Kidney (tissue), 14 donors: ENCODE measurements around the gene C11orf65. TPM values are rescaled to one million over a fixed set of nuclear protein-coding genes. Genes with fewer than 3 reads are reported as not detected.

Experiments used
- DNase-seq, 5 donors: peaks; one replicate each; pipeline ENCODE4 v3.0.0-alpha.2; 2013 to 2020
- FAIRE-seq: peaks from 2 replicates; lab custom pipeline; 2012; peaks lifted over from hg19 to GRCh38; lab: Jason Lieb, UNC
- H3K27ac ChIP-seq, 2 donors: one replicate each; pipeline ENCODE4 v1.7.0; 2013; ENCODE audit warnings: low read depth in 2 of 2, low read length in 2 of 2, inconsistent platforms in 1 of 2
- H3K27me3 ChIP-seq: one replicate; pipeline ENCODE4 v1.7.1; 2013; ENCODE audit warnings: low read length, inconsistent platforms; ENCODE audit not compliant: control insufficient read depth, insufficient read depth
- H3K36me3 ChIP-seq, 3 donors: one replicate each; pipeline versions ENCODE4 v1.7.0 to v1.7.1; 2013; ENCODE audit warnings: low read length in 3 of 3, control low read depth in 1 of 3, inconsistent platforms in 1 of 3; ENCODE audit not compliant: insufficient read depth in 3 of 3, control insufficient read depth in 2 of 3
- H3K4me1 ChIP-seq, 3 donors: one replicate each; pipeline versions ENCODE4 v1.7.0 to v1.7.1; 2013; ENCODE audit warnings: low read length in 3 of 3, inconsistent platforms in 1 of 3, low read depth in 1 of 3; ENCODE audit not compliant: control insufficient read depth in 2 of 3, insufficient read depth in 2 of 3
- H3K4me3 ChIP-seq, 3 donors: one replicate each; pipeline versions ENCODE4 v1.7.0 to v1.8.1; 2013; ENCODE audit warnings: low read length in 3 of 3, control low read depth in 1 of 3, inconsistent platforms in 1 of 3
- H3K9ac ChIP-seq, 3 donors: one replicate each; pipeline versions ENCODE4 v1.7.0 to v1.7.1; 2013; ENCODE audit warnings: low read length in 3 of 3, control low read depth in 1 of 3, inconsistent platforms in 1 of 3
- H3K9me3 ChIP-seq, 3 donors: one replicate each; pipeline versions ENCODE4 v1.7.0 to v1.7.1; 2013; ENCODE audit warnings: low read length in 3 of 3, control low read depth in 1 of 3, inconsistent platforms in 1 of 3; ENCODE audit not compliant: control insufficient read depth in 2 of 3, insufficient read depth in 1 of 3
- intact Hi-C: fragments of 100-400 bp; cut with DNase I; formaldehyde crosslinking; loops from one replicate; pipeline ENCODE4 v1.11.1; 2022
- polyA plus RNA-seq: library from polyadenylated mRNA; stranded (reverse); fragments of 350-450 nt; fragmentation: Illumina TruSeq; extraction: RNeasy Lipid Tissue Mini Kit (QIAGEN cat#74804); gene quantifications from one replicate; pipeline ENCODE4 v1.2.3, GENCODE V29; 2014; ENCODE audit warnings: low read depth, low replicate concordance; ENCODE audit not compliant: insufficient read depth
- total RNA-seq: library from RNA; stranded (reverse); fragmentation: NEBNext Ultra II Directional; extraction: Animal tissue kit (Norgen Biotek cat#: 25700); gene quantifications from one replicate; pipeline ENCODE4 v1.2.1, GENCODE V29; 2021
- TF ChIP-seq, protein P1 (sequence below): IDR thresholded peaks from 3 replicates; pipeline ENCODE4 v1.5.1; 2012; ENCODE audit warnings: mild to moderate bottlenecking, moderate library complexity, borderline replicate concordance; ENCODE audit not compliant: insufficient read depth; ENCODE audit errors: extremely low read depth
- donor health status: control.
- donor health status: control.
- donor health status: control.
- donor health status: control.
- donor health status: control.
- donor health status: DM: yes; HTN: yes; CAD: no.
- donor health status: Normal renal cell carcinoma (clear cell type).

Gene C11orf65
- total and polyA plus RNA-seq, 2 donors from 2014 or later, result 1.1 to 1.2 TPM

GRCh38 chr11:108341654-108342053, 125.7 kb downstream of the C11orf65 start:
- FAIRE-seq, result no peak
- TF ChIP-seq, protein P1, sequence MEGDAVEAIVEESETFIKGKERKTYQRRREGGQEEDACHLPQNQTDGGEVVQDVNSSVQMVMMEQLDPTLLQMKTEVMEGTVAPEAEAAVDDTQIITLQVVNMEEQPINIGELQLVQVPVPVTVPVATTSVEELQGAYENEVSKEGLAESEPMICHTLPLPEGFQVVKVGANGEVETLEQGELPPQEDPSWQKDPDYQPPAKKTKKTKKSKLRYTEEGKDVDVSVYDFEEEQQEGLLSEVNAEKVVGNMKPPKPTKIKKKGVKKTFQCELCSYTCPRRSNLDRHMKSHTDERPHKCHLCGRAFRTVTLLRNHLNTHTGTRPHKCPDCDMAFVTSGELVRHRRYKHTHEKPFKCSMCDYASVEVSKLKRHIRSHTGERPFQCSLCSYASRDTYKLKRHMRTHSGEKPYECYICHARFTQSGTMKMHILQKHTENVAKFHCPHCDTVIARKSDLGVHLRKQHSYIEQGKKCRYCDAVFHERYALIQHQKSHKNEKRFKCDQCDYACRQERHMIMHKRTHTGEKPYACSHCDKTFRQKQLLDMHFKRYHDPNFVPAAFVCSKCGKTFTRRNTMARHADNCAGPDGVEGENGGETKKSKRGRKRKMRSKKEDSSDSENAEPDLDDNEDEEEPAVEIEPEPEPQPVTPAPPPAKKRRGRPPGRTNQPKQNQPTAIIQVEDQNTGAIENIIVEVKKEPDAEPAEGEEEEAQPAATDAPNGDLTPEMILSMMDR, result no peak
- intact Hi-C loops, result no loop called here

GRCh38 chr11:108340973-108341372, 126.4 kb downstream of the C11orf65 start:
- Histone ChIP-seq H3K9me3 (no peaks in the 10 kb centered on the region), H3K4me3 (no peak overlapping the region), H3K9ac (no peak overlapping the region), H3K4me1 (no peaks in the 10 kb centered on the region), H3K27ac (no peak overlapping the region), H3K36me3 (peaks cover 2 to 5% (median 3%) of the 10 kb centered on the region in 3 donors), H3K27me3 (no peaks in the 10 kb centered on the region)
- DNase-seq (no peak), FAIRE-seq (no peak)
- TF ChIP-seq, protein P1, result no peak
- intact Hi-C loops, result no loop called here

More at GRCh38 chr11:108341654-108342053, 125.7 kb downstream of the C11orf65 start:
- Histone ChIP-seq H3K9me3 (no peaks in the 10 kb centered on the region), H3K4me1 (no peaks in the 10 kb centered on the region), H3K9ac (no peak overlapping the region), H3K27me3 (no peaks in the 10 kb centered on the region), H3K27ac (no peak overlapping the region), H3K36me3 (peaks cover 0 to 3% (median 2%) of the 10 kb centered on the region in 3 donors), H3K4me3 (no peak overlapping the region)
- no peak for DNase-seq

DNA sequence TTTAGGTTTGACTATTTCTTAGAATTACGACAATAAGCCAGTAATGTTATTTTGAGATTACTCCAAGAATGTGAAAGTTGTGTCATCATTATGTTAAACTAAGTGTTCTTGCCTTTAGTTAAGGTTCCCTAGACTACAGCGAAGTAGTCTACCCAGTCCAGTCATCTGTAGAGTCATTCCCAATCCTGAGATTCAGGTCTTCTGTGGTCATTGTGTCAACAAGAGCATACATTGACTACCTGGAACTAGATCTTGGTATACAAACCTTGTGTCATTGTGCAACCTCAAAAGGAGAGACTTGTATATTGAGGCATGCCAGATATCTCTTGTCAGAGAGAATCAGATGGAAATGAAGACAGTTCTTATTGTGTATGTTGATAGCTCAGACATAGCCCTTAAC, 128.6 kb downstream of the C11orf65 start:
- no peak overlapping the region for H3K4me3 ChIP-seq
- H3K36me3 ChIP-seq, result peaks cover 2 to 11% (median 8%) of the 10 kb centered on the region in 3 donors
- no peaks in the 10 kb centered on the region for H3K4me1 ChIP-seq
- no peak overlapping the region for H3K27ac ChIP-seq
- DNase-seq (no peak), FAIRE-seq (no peak)
- no peak overlapping the region for H3K9ac ChIP-seq
- H3K9me3 ChIP-seq, result no peaks in the 10 kb centered on the region
- TF ChIP-seq, protein P1, result no peak
- no peaks in the 10 kb centered on the region for H3K27me3 ChIP-seq
- intact Hi-C loops, result no loop called here

- intact Hi-C loops, result no loop called here
- TF ChIP-seq, protein P1, result no peak
- H3K36me3 ChIP-seq, result peaks cover 4 to 18% (median 11%) of the 10 kb centered on the region in 3 donors
- no peak overlapping the region for H3K4me3 ChIP-seq
- no peaks in the 10 kb centered on the region for H3K4me1 ChIP-seq
- DNase-seq (no peak), FAIRE-seq (no peak)
- H3K27ac ChIP-seq, result no peak overlapping the region
- H3K27me3 ChIP-seq, result no peaks in the 10 kb centered on the region
- H3K9ac ChIP-seq, result no peak overlapping the region
- H3K9me3 ChIP-seq, result no peaks in the 10 kb centered on the region
Measured at GRCh38 chr11:108333403-108333899, 133.9 kb downstream of the C11orf65 start.
